Stimulated activated CD8-positive, alpha-beta memory T cell treated with anti-CD3 and anti-CD28 coated beads, Interleukin-12 subunit alpha, Interleukin-12 subunit beta, amount 100 ng/mL, for 1 hour (primary cell): ENCODE data around the gene NDUFA13.
A peak's percentile ranks its signal among the peaks of the same experiment; 100 is the strongest.

Source experiments
- DNase-seq: peaks from one replicate; pipeline ENCODE4 v3.0.0-alpha.2; 2020; ENCODE audit warnings: low read depth

Gene NDUFA13

DNA sequence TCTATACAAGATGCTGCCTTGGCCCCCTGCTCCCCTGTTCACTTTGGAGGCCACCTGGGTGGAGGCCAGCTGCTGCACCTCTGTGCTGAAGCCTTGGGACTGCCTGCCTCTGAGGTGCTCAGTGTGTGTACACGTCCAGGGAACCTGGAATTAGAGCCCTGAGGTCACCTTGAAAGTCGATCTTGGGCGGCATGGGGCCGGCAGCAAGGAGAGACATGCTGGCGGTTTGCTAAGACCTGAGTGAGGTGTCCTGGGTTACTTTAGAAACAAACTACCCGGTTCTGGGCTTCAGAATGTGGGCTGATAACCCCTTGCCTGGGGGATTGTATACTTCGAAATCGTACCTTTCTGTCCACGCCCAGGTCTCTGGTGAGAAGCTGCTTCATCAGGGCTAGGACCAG, 26.2 kb upstream of the NDUFA13 start:
- DNase-seq: no peak

DNA sequence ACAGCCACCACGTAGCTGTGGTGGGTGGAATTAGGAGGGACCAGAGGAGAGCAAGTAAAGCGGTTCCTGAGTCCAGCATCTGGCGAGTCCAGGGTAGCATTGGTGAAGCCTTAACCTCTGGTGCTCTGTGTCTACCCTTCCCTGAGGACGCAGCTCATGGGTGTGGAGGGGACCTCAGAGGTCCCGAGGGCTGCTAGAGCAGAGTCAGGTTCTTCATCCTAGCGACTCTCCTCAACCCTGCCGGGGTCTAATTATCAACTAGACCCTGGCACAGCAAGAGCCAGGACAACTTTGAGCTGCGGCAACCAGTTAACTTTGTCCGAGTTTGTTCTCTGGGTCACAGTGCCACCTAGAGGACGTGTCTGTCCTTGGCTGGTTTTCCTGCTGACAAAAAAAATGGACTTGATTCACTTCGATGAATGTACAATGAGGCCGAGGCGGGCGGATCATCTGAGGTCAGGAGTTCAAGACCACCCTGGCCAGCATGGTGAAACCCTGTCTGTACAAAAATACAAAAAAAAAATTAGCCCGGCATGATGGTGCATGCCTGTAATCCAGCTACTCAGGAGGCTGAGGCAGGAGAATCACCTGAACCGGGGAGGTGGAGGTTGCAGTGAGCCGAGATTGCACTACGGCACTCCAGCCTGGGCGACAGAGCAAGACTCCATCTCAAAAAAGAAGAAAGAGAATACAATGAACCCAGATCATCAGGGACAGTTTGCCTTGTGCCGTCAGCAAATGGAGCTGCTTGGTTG, 25.6 kb upstream of the NDUFA13 start:
- DNase-seq: peak; percentile 74

DNA sequence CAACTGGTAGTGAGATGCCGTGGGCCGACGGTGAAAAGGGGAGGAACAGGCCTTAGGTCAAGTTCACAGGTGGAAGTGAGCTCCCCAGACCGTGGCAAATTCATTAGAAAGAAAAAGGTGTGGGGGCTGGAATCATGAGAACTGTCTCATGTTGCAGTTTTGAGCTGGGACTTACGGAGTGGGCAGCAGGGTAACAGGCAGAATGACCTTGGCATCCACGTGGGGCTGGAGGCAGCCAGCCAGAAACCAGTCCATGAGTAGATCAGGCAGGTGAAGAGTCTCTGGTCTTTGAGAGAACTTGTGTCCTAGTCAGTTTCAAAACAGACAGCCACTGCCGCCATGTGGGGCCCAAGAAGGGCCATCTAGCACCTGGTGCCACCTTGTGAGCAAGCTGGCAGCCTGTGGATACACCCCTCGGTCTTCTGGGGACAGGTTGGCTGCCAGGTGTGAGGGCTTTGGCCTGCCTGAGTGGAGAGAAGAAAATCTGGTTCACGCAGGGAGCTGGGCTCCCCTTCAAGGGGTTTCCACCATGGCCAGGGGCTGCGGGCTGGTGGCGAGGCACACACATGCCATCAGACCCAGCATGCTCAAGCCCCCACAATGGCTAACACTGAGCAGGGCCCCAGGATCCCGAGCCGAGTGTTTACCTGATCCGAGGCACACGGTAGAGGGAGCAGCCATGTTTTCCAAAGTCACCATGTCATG, 24.6 kb upstream of the NDUFA13 start:
- no peak for DNase-seq

DNA sequence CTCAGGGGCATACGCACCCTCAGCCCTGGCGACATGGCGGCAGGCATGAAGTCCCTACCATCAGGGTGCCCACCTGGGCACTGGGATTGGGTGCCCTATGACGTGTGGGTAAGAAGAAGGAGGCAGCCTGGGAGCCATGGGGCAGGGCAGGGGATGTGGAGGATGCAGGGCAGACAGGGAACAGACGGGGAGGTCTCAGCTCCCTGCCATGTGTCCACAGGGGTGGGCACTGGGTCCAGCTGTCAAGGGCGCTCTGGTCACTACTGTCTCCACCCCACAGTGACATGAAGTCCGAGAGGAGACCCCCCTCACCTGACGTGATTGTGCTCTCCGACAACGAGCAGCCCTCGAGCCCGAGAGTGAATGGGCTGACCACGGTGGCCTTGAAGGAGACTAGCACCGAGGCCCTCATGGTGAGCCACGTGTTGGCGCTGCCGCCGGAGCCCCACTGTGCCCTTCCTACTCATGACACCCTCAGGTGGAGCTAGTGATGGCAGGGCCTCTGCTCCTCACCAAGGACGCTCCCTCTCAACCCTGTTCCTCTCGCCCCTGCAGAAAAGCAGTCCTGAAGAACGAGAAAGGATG, 23.9 kb upstream of the NDUFA13 start:
- no peak for DNase-seq

DNA sequence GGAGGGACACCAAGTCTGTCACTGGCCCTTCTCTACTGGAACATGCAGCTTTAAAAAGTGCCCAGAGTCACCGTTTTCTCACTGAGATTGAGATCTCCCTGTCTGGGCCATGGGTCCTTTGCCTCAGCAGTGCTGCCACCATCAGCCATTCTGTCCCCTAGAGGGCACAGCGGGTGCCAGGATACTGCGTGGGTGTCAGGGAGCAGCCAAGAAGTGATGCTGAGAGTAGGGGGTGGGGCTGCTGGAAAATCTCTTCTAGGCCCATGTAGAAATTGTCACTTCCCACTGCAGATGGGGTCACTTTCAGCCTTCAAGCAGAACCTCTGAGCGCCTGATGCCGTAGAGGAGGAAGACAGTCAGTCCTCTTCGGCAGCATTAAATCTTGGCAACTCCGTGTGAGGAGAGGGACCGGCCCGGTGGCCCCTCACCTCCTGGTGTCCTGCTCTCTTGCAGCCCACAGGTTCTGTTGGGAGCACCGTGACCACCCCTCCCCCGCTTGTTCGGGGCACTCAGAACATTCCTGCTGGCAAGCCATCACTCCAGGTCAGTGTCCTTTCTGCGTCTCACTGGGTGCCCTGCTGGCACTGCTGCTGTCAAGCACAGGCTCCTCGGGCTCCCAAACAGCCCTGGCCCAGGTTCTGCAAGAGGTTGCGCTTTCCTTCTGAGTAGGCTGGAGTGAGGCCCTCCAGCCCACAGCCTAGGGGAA, 22.0 kb upstream of the NDUFA13 start:
- no peak for DNase-seq

DNA sequence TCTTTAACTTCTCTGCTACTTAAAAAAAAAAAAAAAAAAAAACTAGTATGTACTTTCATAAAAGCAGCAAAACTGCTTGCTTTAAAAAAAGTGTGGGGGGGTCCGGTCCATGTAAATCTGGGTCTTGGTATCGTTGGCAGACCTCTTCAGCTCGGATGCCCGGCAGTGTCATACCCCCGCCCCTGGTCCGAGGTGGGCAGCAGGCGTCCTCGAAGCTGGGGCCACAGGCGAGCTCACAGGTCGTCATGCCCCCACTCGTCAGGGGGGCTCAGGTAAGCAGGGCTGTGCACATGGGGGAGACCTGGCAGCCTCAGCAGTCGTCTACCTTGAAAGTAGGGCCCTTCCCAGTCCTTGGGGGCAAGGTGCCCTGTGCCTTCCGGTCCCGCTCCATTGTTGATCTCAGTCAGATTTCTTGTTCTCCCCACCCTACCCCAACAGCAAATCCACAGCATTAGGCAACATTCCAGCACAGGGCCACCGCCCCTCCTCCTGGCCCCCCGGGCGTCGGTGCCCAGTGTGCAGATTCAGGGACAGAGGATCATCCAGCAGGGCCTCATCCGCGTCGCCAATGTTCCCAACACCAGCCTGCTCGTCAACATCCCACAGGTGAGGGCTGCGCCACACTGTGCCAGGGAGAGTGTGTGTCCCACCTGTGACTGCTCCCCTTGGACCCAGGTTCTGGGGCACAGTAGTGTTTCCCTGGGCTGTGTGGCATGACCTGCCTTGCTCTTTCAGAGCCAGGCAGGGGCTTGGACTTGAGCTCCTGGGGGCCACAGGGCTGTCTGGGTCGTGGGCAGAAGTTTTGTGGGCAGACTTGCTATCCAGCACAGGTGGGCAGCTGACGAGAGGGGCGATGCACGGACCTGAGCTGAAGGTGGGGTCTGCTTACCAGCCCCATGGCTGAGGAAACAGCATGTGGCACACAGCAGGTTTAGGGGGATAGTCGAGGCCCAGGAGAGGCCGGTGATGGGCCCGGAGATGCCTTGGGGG, 20.1 kb upstream of the NDUFA13 start:
- DNase-seq: no peak

DNA sequence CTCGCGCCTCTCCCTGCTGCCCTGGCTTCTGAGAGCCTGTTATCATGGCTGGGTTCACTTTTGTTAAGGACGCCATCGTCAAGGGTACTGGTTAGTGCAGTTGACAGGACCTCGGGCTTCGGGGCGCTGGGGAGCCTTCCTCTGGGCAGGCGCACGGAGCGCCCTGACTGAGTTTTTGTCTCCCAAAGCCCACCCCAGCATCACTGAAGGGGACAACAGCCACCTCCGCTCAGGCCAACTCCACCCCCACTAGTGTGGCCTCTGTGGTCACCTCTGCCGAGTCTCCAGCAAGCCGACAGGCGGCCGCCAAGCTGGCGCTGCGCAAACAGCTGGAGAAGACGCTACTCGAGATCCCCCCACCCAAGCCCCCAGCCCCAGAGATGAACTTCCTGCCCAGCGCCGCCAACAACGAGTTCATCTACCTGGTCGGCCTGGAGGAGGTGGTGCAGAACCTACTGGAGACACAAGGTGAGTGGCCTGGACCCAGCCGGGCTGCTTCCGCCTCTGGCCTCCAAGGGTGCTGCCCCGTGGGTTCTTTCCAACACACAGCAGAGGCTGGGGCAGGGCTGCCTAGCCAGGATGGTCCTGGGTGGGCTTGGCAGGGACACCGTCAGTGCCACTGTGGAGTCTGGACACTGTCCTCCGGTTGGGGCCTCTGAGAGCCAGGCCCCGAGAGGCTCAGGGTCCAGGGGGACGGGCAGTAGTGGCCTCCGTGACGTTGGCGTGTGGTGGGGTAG, 17.6 kb upstream of the NDUFA13 start:
- DNase-seq: no peak

DNA sequence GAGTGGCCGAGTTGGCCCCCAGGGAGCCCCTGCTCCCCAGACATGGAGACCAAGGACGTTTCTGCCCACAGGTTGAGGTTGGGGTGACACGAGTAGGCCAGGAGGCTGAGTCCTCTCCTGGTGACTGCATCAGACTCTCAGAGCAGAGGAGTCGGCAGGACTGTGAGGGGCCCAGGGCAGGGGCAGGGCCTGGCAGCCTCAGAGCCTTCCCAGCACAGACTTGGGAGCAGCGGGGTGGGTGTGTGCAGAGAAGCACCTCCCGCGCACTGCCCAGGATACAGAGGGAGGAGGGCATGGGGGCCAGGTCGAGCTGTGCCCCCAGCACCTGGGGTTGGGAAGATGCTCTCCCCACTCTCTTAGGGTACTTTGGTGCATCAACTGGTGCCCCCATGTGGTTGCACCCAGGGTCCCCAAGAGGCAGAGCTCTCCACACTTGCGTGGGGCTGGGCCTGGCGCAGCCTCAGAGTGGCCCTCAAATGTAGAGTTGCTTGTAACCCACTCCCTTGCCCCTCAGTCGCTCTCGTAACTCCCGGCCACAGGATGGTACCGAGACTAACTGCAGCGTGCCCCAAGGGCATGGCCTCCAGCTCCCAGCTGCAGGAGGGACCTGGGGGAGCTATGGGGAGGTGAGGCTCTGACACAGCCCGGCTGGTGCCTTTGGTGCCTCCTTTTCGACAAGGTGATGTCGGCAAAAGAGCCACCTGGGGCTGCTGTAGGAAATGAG, 16.6 kb upstream of the NDUFA13 start:
- no peak for DNase-seq

DNA sequence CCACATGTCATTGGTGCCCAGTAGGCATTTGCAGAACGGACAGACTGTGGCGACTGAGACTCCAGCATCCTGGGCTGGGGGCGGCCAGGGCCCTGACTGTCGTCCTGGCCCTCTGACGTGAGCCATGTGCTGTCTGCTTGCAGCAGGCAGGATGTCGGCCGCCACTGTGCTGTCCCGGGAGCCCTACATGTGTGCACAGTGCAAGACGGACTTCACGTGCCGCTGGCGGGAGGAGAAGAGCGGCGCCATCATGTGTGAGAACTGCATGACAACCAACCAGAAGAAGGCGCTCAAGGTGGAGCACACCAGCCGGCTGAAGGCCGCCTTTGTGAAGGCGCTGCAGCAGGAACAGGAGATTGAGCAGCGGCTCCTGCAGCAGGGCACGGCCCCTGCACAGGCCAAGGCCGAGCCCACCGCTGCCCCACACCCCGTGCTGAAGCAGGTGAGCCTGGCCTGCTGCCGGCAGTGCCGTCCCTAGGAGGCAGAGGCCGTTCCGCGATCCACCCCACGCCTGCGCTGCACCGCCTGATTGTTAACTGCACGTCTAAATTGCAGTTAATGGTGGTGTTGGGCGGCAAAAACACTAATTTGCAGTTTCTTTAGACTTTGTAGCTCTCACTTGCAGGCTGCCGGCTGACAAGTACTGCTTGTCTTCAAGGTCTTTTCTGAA, 14.9 kb upstream of the NDUFA13 start:
- DNase-seq: no peak

DNA sequence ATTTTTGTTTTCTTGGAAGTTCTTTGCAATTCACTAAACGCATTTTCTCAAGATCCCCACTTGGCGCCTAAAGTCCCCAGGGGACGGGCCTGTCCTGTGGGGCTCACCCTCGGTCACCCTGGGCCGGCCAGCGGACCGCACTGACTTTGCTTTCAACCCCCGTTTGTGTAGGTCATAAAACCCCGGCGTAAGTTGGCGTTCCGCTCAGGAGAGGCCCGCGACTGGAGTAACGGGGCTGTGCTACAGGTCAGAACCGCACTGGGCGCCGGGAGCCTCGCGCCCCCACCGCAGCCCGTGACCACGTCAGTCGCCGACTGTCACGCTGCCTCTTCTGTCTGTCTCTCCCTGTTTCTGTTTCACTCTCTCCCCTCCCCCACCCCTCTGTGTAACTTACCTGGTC, 14.2 kb upstream of the NDUFA13 start:
- DNase-seq: no peak

DNA sequence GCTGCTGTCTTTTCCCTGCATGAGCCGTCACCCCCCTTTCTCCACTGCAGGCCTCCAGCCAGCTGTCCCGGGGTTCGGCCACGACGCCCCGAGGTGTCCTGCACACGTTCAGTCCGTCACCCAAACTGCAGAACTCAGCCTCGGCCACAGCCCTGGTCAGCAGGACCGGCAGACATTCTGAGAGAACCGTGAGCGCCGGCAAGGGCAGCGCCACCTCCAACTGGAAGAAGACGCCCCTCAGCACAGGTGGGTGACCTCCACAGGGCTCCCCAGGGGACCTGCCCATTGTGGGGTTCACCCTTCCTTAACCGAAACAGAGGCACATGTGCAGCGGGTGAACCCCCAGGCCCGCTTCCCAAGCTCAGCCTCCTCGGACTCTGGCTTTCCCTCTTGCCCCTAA, 13.7 kb upstream of the NDUFA13 start:
- DNase-seq: no peak

DNA sequence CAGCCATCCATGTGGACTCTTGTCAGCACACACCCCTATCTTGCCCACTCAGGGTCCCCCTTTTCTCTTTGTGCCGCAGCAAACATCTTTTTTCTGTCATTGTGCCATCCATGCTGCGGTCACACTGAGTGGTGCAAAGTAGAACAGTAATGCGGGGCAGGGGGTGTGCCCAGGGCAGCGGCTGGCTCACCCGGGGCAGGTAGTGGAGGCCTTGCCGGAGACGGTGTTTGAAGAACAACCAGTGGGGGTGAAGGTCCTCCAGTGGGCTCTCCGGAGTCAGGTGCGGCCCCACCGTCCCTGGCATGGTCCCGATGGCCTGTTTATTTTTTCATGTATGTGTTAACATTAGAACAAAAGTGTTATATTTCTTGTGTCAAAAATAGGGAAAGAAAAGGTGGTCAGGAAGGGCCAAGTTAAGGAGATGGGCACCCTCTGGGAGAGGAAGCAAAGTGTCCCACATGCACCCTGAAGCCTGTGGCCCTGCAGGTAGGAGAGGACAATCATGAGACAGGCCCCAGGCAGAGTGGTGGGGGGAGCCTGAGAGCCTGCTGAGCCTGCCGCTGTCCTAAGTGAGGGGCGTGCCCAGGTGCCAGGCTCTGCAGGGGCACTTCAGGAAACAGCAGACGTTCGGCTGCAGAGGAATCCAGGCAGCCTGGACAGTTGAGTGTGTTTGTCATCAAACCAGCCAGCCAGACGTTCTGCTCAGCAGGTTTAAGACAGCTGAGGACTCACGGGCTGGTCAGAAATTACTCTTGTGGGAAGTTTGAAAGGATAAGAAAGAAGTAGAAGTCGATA, 13.0 kb upstream of the NDUFA13 start:
- DNase-seq: no peak

DNA sequence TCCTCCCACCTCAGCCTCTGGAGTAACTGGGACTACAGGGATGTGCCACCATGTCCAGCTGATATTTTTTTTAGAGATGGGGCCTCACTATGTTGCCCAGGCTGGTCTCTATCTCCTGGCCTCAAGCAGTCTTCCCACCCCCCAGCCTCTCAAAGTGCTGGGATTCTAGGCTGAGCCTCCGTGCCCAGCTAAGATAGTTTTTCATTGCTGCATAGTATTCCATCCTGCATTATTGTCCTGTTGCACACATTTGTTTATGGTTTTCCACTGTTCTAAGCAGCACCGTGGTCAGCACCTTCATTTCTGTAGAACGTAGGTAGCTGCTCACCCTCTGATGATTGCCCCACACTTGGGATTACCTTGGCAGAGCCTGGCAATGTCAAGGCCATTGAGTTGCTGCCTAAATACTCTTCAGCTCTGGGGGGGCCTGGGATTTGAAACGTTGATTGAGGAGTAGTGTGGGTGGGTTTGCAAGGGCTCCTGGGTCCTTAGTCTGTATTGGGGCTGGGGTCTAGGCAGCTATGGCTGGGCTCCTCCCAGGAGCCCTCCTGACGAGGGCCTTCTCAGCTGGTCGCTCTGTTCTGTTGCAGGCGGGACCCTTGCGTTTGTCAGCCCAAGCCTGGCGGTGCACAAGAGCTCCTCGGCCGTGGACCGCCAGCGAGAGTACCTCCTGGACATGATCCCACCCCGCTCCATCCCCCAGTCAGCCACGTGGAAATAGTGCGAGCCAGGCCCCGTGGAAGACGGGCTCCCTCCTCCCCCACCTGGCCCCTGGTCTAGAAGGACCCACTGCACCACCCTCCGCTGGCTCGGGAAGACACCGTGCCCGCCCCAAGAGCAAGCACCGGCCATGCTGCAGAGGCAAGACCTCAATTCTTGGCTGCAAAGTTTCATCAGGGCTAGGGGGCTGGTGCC, 11.0 kb upstream of the NDUFA13 start:
- DNase-seq: no peak

DNA sequence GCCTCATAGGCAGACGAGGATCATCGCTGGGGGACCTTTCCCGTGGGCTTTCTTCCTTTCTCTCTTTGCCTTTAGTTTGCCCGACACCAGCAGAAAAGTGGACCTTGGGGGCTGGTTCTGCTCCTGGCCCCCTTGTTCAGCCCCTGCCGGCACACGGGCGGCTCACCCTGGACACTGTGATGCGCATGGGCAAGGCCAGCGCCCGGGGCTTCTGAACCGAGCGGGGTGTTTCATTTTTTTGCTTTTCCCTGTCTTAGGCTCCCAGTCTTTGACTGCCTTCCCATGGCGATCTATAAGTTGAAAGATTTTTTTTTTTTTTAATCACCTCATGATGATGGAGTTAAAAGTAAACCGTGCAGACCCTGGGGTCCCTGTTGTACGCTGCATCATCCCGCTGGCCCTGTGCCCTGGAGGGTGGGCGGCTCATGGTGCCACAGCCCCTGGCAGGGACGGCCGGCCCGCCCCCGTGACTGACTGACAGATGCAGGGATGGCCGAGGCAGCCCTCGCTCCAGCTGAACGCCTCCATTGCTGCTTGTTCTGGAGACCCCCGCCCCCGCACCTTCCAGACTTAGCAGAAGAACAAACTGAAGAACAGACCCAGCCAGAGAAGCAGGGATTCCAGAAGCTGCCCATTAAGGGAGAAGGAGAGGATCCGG, 10.2 kb upstream of the NDUFA13 start:
- DNase-seq: no peak

DNA sequence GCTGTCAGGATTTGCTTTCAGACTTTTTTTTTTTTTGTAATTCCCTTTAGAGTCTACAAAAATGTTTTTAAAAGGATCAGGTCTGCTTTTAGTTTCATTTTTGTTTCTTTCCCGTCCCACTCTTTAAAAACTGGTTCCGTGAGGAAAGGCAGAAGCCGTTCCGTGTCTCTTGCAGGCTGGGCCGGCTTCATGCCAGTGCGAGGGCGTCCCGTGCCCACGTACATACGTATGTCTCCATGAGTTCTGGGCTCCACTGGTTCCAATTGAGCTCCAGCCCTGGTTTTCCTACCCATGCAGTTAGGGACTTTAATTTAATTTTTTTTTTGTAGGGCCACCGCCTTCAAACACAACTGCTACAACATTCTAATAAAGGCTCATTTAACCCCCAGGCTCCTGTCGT, 9.4 kb upstream of the NDUFA13 start:
- no peak for DNase-seq

DNA sequence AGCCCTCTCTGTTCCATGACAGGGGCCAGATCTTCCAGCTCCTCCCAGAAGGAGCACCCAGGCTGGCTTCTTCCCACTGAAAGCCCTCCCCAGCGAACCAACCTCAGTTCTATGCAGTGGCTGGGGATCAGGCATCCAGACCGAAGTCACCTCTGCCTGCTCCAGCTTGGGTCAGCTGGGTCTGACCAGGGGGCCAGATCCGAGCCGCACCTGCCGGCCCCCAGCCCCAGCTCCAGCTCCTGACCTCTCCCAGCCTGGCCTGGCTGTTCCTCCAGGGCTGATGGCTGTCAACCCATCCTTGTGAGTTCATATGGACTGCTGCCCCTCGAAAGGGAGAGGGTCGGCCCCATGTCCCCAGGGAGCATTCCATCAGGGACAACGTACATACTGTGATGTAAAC, 8.7 kb upstream of the NDUFA13 start:
- no peak for DNase-seq

DNA sequence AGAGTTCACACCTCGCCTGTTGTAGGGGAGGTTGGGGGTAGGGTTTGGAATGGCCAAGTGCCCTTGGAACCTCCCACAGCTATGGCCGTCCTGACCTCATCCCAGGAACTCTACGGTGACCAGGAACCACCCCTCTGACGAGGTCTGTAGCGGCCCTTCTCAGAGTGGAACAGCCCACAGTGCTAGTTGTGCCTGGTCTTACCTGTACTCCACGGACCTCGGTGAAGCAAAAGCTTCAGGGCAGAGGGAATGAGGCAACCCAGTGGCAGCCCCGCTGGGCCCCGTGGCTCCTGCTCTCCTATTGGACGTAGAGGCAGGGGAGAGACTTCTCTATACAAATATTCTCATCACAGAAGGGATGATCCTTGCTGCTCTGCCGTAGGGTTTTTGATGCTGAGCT, 7.8 kb upstream of the NDUFA13 start:
- no peak for DNase-seq
